Nephron progenitor cell (in vitro differentiated cells): ENCODE data around the gene ADRA2C.

Experiments
- DNase-seq: peaks from one replicate; pipeline ENCODE4 v3.0.0; 2021
- H3K27ac Mint-ChIP-seq: 2 replicates; pipeline ENCODE4 v1.8.0; 2021; ENCODE audit warnings: mild to moderate bottlenecking, moderate library complexity, mixed read lengths
- H3K27me3 Mint-ChIP-seq: 2 replicates; pipeline ENCODE4 v1.8.0; 2021; ENCODE audit warnings: mild to moderate bottlenecking, low read depth, mixed read lengths; ENCODE audit not compliant: poor library complexity
- H3K36me3 Mint-ChIP-seq: 2 replicates; pipeline ENCODE4 v1.8.0; 2021; ENCODE audit warnings: low read depth, mixed read lengths
- H3K4me1 Mint-ChIP-seq: 2 replicates; pipeline ENCODE4 v1.8.0; 2021; ENCODE audit warnings: mixed read lengths
- H3K4me3 Mint-ChIP-seq: 2 replicates; pipeline ENCODE4 v1.8.0; 2021; ENCODE audit warnings: mild to moderate bottlenecking, moderate library complexity, mixed read lengths
- H3K9me3 Mint-ChIP-seq: 2 replicates; pipeline ENCODE4 v1.8.0; 2021; ENCODE audit warnings: mild to moderate bottlenecking, moderate library complexity, mixed read lengths
- CTCF ChIP-seq: fragments of 200-600 bp; sonication (generic); IDR thresholded peaks from 2 replicates; pipeline ENCODE4 v1.5.0; 2021; ENCODE audit warnings: antibody characterized with exemption

ADRA2C gene

DNA sequence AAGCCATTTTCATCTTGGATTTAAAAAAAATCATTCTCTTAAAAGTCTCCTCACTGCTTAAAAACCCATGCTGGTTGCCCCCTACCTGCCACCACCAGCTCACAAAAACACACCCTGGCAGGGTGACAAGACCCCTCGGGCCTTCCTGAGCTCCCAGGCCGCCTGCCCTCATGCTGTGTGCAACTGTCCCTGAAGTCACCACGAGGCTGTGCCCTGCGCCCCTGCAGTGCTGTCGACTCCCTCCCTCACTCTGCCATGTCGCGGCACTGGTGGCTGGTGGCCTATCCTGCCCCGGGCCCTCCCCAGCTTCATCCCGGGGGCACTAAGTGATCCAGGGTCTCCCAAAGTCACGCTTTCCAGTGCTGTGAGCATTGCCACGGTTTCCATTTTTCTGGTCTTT lies 46.3 kb upstream of the ADRA2C start:
- Mint-ChIP-seq H3K27me3 (peaks cover 55% of the 10 kb centered on the region), H3K27ac (no peak overlapping the region), H3K9me3 (peaks cover 26% of the 10 kb centered on the region), H3K36me3 (peaks cover 7% of the 10 kb centered on the region), H3K4me1 (peaks cover 26% of the 10 kb centered on the region), H3K4me3 (no peak overlapping the region)
- no peak for DNase-seq
- no peak for TF ChIP-seq CTCF

GRCh38 chr4:3720466-3720865 lies 45.7 kb upstream of the ADRA2C start:
- DNase-seq: no peak

DNA sequence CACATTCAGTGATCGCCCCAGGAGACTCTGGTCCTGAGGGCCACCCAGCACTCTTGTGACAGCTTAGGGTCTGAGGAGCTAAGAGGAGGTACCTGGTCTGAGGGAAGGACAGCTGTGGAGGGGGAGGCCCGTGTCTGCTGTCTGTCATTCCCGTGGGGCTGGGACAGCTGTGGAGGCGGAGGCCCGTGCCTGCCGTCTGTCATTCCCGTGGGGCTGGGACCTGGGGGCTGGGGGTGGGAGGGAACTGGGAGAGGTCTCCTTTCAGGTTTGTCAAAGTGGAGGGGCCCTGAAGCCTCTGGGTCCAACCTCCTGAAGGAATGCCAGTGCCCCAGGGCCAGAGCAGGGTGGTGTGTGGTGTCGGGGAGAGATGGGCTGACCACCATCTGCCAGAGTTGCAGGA lies 45.0 kb upstream of the ADRA2C start:
- peaks cover 27% of the 10 kb centered on the region for H3K4me1 Mint-ChIP-seq
- peaks cover 26% of the 10 kb centered on the region for H3K9me3 Mint-ChIP-seq
- no peak for TF ChIP-seq CTCF
- no peak for DNase-seq
- peaks cover 68% of the 10 kb centered on the region for H3K27me3 Mint-ChIP-seq
- no peak overlapping the region for H3K27ac Mint-ChIP-seq
- H3K4me3 Mint-ChIP-seq: no peak overlapping the region
- peaks cover 7% of the 10 kb centered on the region for H3K36me3 Mint-ChIP-seq

More at GRCh38 chr4:3720466-3720865, 45.7 kb upstream of the ADRA2C start:
- H3K4me1 Mint-ChIP-seq: peaks cover 27% of the 10 kb centered on the region
- H3K36me3 Mint-ChIP-seq: peaks cover 7% of the 10 kb centered on the region
- peaks cover 26% of the 10 kb centered on the region for H3K9me3 Mint-ChIP-seq
- no peak overlapping the region for H3K4me3 Mint-ChIP-seq
- no peak for TF ChIP-seq CTCF
- H3K27me3 Mint-ChIP-seq: peaks cover 61% of the 10 kb centered on the region
- H3K27ac Mint-ChIP-seq: no peak overlapping the region

DNA sequence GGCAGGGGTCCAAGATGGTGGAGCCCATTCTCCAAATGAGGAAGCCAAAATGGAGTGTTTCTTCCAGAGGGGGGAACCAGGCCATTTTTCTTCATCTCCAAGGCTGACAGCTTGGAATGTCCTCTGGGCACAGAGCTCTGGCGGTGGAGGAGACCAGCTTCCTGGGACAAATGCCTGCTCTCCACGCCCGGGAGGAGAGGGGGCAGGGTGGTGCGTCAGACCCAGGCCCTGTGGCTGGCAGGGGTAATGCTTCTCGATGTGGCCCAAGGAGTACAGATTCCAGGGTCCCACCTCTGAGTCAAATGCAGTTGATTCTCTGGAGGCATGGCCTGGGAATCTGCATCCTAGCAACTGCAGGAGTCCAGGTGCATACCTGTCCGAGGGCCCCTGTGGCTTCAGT lies 44.6 kb upstream of the ADRA2C start:
- H3K4me3 Mint-ChIP-seq: no peak overlapping the region
- DNase-seq: no peak
- no peak overlapping the region for H3K27ac Mint-ChIP-seq
- H3K9me3 Mint-ChIP-seq: peaks cover 26% of the 10 kb centered on the region
- TF ChIP-seq CTCF: no peak
- peaks cover 7% of the 10 kb centered on the region for H3K36me3 Mint-ChIP-seq
- H3K4me1 Mint-ChIP-seq: peaks cover 27% of the 10 kb centered on the region
- H3K27me3 Mint-ChIP-seq: peaks cover 72% of the 10 kb centered on the region

- no peak overlapping the region for H3K27ac Mint-ChIP-seq
- H3K4me3 Mint-ChIP-seq: no peak overlapping the region
- peaks cover 7% of the 10 kb centered on the region for H3K36me3 Mint-ChIP-seq
- H3K27me3 Mint-ChIP-seq: peaks cover 73% of the 10 kb centered on the region
- peaks cover 27% of the 10 kb centered on the region for H3K4me1 Mint-ChIP-seq
- peaks cover 25% of the 10 kb centered on the region for H3K9me3 Mint-ChIP-seq
- TF ChIP-seq CTCF: no peak
- DNase-seq: no peak
Observed at GRCh38 chr4:3722446-3723231, 43.5 kb upstream of the ADRA2C start.

DNA sequence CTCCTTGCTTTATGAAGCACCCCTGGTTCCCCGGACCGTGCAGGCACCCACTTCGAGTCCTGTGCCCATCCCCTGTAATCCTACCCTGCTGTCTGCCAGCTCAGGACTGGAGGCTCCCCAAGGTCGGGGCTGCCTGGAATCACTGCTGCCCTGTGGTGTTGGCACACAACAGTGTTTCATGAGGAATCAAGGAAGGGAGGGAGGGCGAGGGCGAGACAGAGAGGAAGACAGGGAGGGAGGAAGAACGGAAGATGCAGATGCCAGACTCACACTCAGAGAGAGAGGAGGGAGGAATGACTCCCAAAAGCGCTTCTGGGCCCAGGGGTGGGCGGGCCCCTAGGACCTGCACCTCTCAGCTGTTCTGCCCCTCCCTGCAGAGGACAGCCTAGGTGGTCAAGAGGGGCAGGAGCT lies 42.9 kb upstream of the ADRA2C start:
- peaks cover 27% of the 10 kb centered on the region for H3K4me1 Mint-ChIP-seq
- H3K36me3 Mint-ChIP-seq: peaks cover 7% of the 10 kb centered on the region
- TF ChIP-seq CTCF: no peak
- H3K9me3 Mint-ChIP-seq: peaks cover 19% of the 10 kb centered on the region
- H3K4me3 Mint-ChIP-seq: no peak overlapping the region
- no peak overlapping the region for H3K27ac Mint-ChIP-seq
- H3K27me3 Mint-ChIP-seq: peaks cover 72% of the 10 kb centered on the region
- no peak for DNase-seq
